Measurements from ENCODE around the gene MAP3K20. TPM values are rescaled to one million over a fixed set of nuclear protein-coding genes. Genes with fewer than 3 reads are reported as not detected.

The MAP3K20 gene
- total RNA-seq, 4 donors from 2014 or later, result 24.7 to 40.2 (median 33.8) TPM

- WGBS, 2 donors (ENCODE audit: low coverage in 1 of 2), result 87 to 94% methylated on average over 3 to 4 of the region's 4 CpGs
- intact Hi-C loops (cut with DNase I; ENCODE audit: low total_unique reads), result no loop called here
- no peak for DNase-seq
- in situ Hi-C loops (cut with MboI; ENCODE audit: low pct_ligation_motif_present in 1 of 4, low pct_unique_long_range_greater_than_20kb in 1 of 4, low sequenced_read_pairs in 3 of 4), result no loop called here
- H3K36me3 ChIP-seq, result no peaks in the 10 kb centered on the region
- no peak overlapping the region for H3K4me3 ChIP-seq
- H3K4me1 ChIP-seq, result peaks cover 0 to 6% (median 1%) of the 10 kb centered on the region in 4 donors
- H3K9me3 ChIP-seq, result no peaks in the 10 kb centered on the region
- no peaks in the 10 kb centered on the region for H3K27me3 ChIP-seq
- no peak overlapping the region for H3K27ac ChIP-seq
- no peak for TF ChIP-seq EP300 (IDR thresholded peaks at IDR 0.05; ENCODE audit: low read depth)
- no peak for TF ChIP-seq POLR2AphosphoS5 (IDR thresholded peaks at IDR 0.05)
- TF ChIP-seq CTCF (IDR thresholded peaks at IDR 0.05), result no peak
- TF ChIP-seq POLR2A (IDR thresholded peaks at IDR 0.05), result no peak
Measured at GRCh38 chr2:173149491-173149890, 73.8 kb downstream of the MAP3K20 start.

GRCh38 chr2:173150087-173150486 is 74.4 kb downstream of the MAP3K20 start:
- TF ChIP-seq POLR2AphosphoS5 (IDR thresholded peaks at IDR 0.05) (no peak), POLR2A (IDR thresholded peaks at IDR 0.05) (no peak), EP300 (IDR thresholded peaks at IDR 0.05; ENCODE audit: low read depth) (no peak)
- Histone ChIP-seq H3K4me3 (no peak overlapping the region), H3K27me3 (no peaks in the 10 kb centered on the region), H3K4me1 (peaks cover 0 to 6% (median 1%) of the 10 kb centered on the region in 4 donors), H3K36me3 (no peaks in the 10 kb centered on the region), H3K9me3 (no peaks in the 10 kb centered on the region), H3K27ac (no peak overlapping the region)
- intact Hi-C loops (cut with DNase I; ENCODE audit: low total_unique reads), result no loop called here
- no peak for DNase-seq
- 82 to 89% methylated on average over 2 of the region's 2 CpGs for WGBS, 2 donors (ENCODE audit: low coverage in 1 of 2)
- in situ Hi-C loops (cut with MboI; ENCODE audit: low pct_ligation_motif_present in 1 of 4, low pct_unique_long_range_greater_than_20kb in 1 of 4, low sequenced_read_pairs in 3 of 4), result no loop called here

- H3K4me1 ChIP-seq, result peaks cover 0 to 6% (median 1%) of the 10 kb centered on the region in 4 donors
- in situ Hi-C loops (cut with MboI; ENCODE audit: low pct_ligation_motif_present in 1 of 4, low pct_unique_long_range_greater_than_20kb in 1 of 4, low sequenced_read_pairs in 3 of 4), result no loop called here
- H3K9me3 ChIP-seq, result no peaks in the 10 kb centered on the region
- TF ChIP-seq EP300 (IDR thresholded peaks at IDR 0.05; ENCODE audit: low read depth) (no peak), CTCF (IDR thresholded peaks at IDR 0.05) (no peak), POLR2A (IDR thresholded peaks at IDR 0.05) (no peak), POLR2AphosphoS5 (IDR thresholded peaks at IDR 0.05) (no peak)
- no peaks in the 10 kb centered on the region for H3K27me3 ChIP-seq
- no peak for DNase-seq
- H3K27ac ChIP-seq, result no peak overlapping the region
- no peak overlapping the region for H3K4me3 ChIP-seq
- intact Hi-C loops (cut with DNase I; ENCODE audit: low total_unique reads), result no loop called here
- H3K36me3 ChIP-seq, result no peaks in the 10 kb centered on the region
Measured at GRCh38 chr2:173150963-173151362, 75.3 kb downstream of the MAP3K20 start.

GRCh38 chr2:173151671-173152401 is 76.2 kb downstream of the MAP3K20 start:
- in situ Hi-C loops (cut with MboI; ENCODE audit: low pct_ligation_motif_present in 1 of 4, low pct_unique_long_range_greater_than_20kb in 1 of 4, low sequenced_read_pairs in 3 of 4), result no loop called here
- no peak overlapping the region for H3K27ac ChIP-seq
- 37 to 45% methylated on average over 3 of the region's 3 CpGs for WGBS, 2 donors (ENCODE audit: low coverage in 1 of 2)
- no peak for DNase-seq
- H3K4me1 ChIP-seq, result peaks cover 0 to 6% (median 1%) of the 10 kb centered on the region in 4 donors
- no peaks in the 10 kb centered on the region for H3K9me3 ChIP-seq
- H3K27me3 ChIP-seq, result no peaks in the 10 kb centered on the region
- no peaks in the 10 kb centered on the region for H3K36me3 ChIP-seq
- TF ChIP-seq POLR2AphosphoS5 (IDR thresholded peaks at IDR 0.05) (no peak), EP300 (IDR thresholded peaks at IDR 0.05; ENCODE audit: low read depth) (no peak), POLR2A (IDR thresholded peaks at IDR 0.05) (no peak), CTCF (IDR thresholded peaks at IDR 0.05) (no peak)
- intact Hi-C loops (cut with DNase I; ENCODE audit: low total_unique reads), result no loop called here
- H3K4me3 ChIP-seq, result no peak overlapping the region

Data from transverse colon (tissue), 4 donors.